Cardiac muscle cell (in vitro differentiated cells and primary cell): ENCODE measurements around the gene ASPG. TPM values are rescaled to one million over a fixed set of nuclear protein-coding genes. Genes with fewer than 3 reads are reported as not detected.

Experiments used
- DNase-seq, 2 donors: peaks; one replicate each; pipeline versions ENCODE4 v3.0.0 to v3.0.0-alpha.2; 2010 to 2017; ENCODE audit warnings: low read depth in 1 of 2, low spot score in 1 of 2
- H3K27ac ChIP-seq: fragments of 200-600 bp; sonication (generic); 2 replicates; pipeline ENCODE4 v1.5.1; 2016
- H3K27me3 ChIP-seq: fragments of 200-600 bp; sonication (generic); 2 replicates; pipeline ENCODE4 v1.6.0; 2016; ENCODE audit warnings: control low read depth
- H3K36me3 ChIP-seq: fragments of 200-600 bp; sonication (generic); 2 replicates; pipeline ENCODE4 v1.5.1; 2016; ENCODE audit warnings: control low read depth
- H3K4me1 ChIP-seq: fragments of 200-600 bp; sonication (generic); 2 replicates; pipeline ENCODE4 v1.8.1; 2017; ENCODE audit warnings: low read depth, mild to moderate bottlenecking, mixed run types
- H3K4me3 ChIP-seq: fragments of 200-600 bp; sonication (generic); 2 replicates; pipeline ENCODE4 v1.5.1; 2016; ENCODE audit warnings: mild to moderate bottlenecking
- H3K9me3 ChIP-seq: fragments of 200-600 bp; sonication (generic); 2 replicates; pipeline ENCODE4 v1.5.1; 2017; ENCODE audit warnings: low read depth, mild to moderate bottlenecking, control low read depth
- CTCF ChIP-seq: IDR thresholded peaks from 2 replicates; pipeline ENCODE4 v1.5.1; 2012; ENCODE audit warnings: low read depth, mild to moderate bottlenecking, low read length
- polyA plus RNA-seq: library from polyadenylated mRNA; unstranded; fragments of >200 nt; fragmentation: Nextera tagmentation; extraction: Ambion mirVana; gene quantifications from 2 replicates; pipeline ENCODE4 v1.2.1, GENCODE V29; 2016
- total RNA-seq: library from RNA; depleted of rRNA; stranded (reverse); fragments of >200 nt; gene quantifications from 2 replicates; pipeline ENCODE4 v1.2.3, GENCODE V29; 2016

The ASPG gene
- total and polyA plus RNA-seq, 2 experiments from 2014 or later = 3.4 to 7.3 TPM

DNA sequence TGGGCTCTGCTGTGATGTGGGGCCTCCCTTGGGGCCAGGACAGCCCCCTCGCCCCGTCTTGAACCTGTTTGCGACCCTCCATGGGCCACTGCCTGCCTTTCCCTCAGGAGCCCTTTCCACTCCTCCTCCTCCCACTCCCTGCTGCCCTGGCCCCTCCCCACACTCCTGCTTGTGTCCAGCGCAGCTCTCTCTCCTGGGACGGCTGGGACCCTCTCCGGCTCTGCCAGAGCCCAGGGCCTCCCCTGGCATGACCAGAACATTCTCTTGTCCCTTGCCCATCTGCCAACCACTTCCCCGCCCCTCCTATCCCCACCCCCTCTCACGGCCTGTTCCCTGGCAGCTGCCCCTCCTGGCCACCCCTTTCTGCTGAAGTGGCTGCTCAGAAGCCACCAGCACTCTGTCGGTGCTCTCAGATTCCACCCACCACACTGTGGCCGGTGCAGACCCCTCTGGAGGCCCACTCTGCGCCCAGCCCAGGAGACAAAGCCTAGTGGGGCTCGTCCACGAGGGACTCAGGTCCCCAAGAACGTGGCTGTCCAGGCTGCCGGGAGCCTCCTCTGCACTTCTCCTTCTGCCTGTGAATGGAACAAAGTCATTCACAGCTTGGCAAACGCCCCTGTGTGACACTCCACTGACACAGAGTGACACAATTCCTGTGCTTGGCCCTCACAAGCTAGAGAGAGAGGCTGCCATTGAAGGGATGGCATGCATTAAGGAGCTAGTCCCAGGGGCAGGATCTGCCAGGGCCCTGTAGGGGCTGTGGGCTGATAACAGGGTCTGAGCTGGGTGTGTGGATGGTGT lies 1.4 kb downstream of the ASPG start:
- Histone ChIP-seq H3K4me3 (no peak overlapping the region), H3K9me3 (no peaks in the 10 kb centered on the region), H3K4me1 (peaks cover 22% of the 10 kb centered on the region), H3K27ac (no peak overlapping the region), H3K27me3 (no peaks in the 10 kb centered on the region), H3K36me3 (no peaks in the 10 kb centered on the region)
- TF ChIP-seq CTCF = no peak
- no peak for DNase-seq

DNA sequence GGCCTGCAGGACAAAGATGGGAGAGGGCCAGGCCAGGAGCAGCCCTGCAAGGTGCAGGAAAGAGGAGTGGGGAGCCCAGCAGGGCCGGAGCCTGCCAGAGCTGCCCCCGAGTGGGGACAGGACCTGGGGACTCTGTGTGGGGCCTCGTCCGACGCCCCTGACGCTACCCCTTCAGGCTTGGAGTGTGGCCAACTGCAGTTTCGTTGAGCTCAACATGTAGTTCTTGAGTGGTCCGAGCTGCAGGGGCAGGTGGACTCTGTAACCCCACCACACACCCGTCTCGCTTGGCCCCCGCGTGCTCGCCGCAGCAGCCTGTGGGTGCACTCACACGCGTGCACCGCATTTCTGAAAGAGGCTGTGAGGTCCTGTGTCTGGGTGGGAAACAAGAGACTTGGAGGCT lies 2.0 kb downstream of the ASPG start:
- Histone ChIP-seq H3K9me3 (no peaks in the 10 kb centered on the region), H3K27ac (no peak overlapping the region), H3K4me3 (no peak overlapping the region), H3K36me3 (no peaks in the 10 kb centered on the region), H3K27me3 (no peaks in the 10 kb centered on the region), H3K4me1 (peaks cover 22% of the 10 kb centered on the region)
- DNase-seq = no peak
- no peak for TF ChIP-seq CTCF

- H3K36me3 ChIP-seq = no peaks in the 10 kb centered on the region
- no peak overlapping the region for H3K27ac ChIP-seq
- H3K4me3 ChIP-seq = no peak overlapping the region
- H3K27me3 ChIP-seq = no peaks in the 10 kb centered on the region
- DNase-seq = peak in 1 of 2 donors; percentile 5
- H3K4me1 ChIP-seq = peaks cover 19% of the 10 kb centered on the region
- TF ChIP-seq CTCF = no peak
- H3K9me3 ChIP-seq = no peaks in the 10 kb centered on the region
Measured at GRCh38 chr14:104087981-104088850, 2.7 kb downstream of the ASPG start.

- Histone ChIP-seq H3K27me3 (no peaks in the 10 kb centered on the region), H3K4me1 (peaks cover 8% of the 10 kb centered on the region), H3K36me3 (no peaks in the 10 kb centered on the region), H3K27ac (no peak overlapping the region), H3K9me3 (no peaks in the 10 kb centered on the region), H3K4me3 (no peak overlapping the region)
- DNase-seq = peak in 1 of 2 donors; percentile 5
- TF ChIP-seq CTCF = no peak
Measured at GRCh38 chr14:104090071-104090748, 4.7 kb downstream of the ASPG start.
